T-helper 1 cell treated with Interleukin-12 subunit alpha and Interleukin-12 subunit beta and Interleukin-4 antibody, amounts not matched to agents 30 μg/mL and 1 μg/mL, for 36 hours (primary cell): ENCODE measurements around the gene ADTRP.

Experiments used
- H3K27ac Mint-ChIP-seq: one replicate; pipeline ENCODE4 v1.8.0; 2021; ENCODE audit warnings: mild to moderate bottlenecking, mixed read lengths
- H3K27me3 Mint-ChIP-seq: one replicate; pipeline ENCODE4 v1.8.0; 2021; ENCODE audit warnings: low read depth, mixed read lengths
- H3K36me3 Mint-ChIP-seq: one replicate; pipeline ENCODE4 v1.8.0; 2021; ENCODE audit warnings: low read depth, mixed read lengths
- H3K4me1 Mint-ChIP-seq: one replicate; pipeline ENCODE4 v1.8.0; 2021; ENCODE audit warnings: low read depth, mixed read lengths
- H3K4me3 Mint-ChIP-seq: one replicate; pipeline ENCODE4 v1.8.0; 2021; ENCODE audit warnings: mild to moderate bottlenecking, moderate library complexity, mixed read lengths
- H3K9me3 Mint-ChIP-seq: one replicate; pipeline ENCODE4 v1.8.0; 2021; ENCODE audit warnings: mixed read lengths

ADTRP gene

GRCh38 chr6:11773581-11773980 is 5.0 kb downstream of the ADTRP start:
- no peaks in the 10 kb centered on the region for H3K36me3 Mint-ChIP-seq
- no peaks in the 10 kb centered on the region for H3K9me3 Mint-ChIP-seq
- H3K4me3 Mint-ChIP-seq = no peak overlapping the region
- no peaks in the 10 kb centered on the region for H3K27me3 Mint-ChIP-seq
- no peaks in the 10 kb centered on the region for H3K4me1 Mint-ChIP-seq
- H3K27ac Mint-ChIP-seq = no peak overlapping the region

- H3K27ac Mint-ChIP-seq = no peak overlapping the region
- H3K9me3 Mint-ChIP-seq = no peaks in the 10 kb centered on the region
- H3K4me1 Mint-ChIP-seq = peaks cover 2% of the 10 kb centered on the region
- no peaks in the 10 kb centered on the region for H3K36me3 Mint-ChIP-seq
- no peaks in the 10 kb centered on the region for H3K27me3 Mint-ChIP-seq
- H3K4me3 Mint-ChIP-seq = no peak overlapping the region
Measured at GRCh38 chr6:11773013-11773412, 5.6 kb downstream of the ADTRP start.

- Mint-ChIP-seq H3K4me1 (peaks cover 2% of the 10 kb centered on the region), H3K36me3 (no peaks in the 10 kb centered on the region), H3K27ac (no peak overlapping the region)
Measured at GRCh38 chr6:11772109-11772825, 6.3 kb downstream of the ADTRP start.

GRCh38 chr6:11771473-11772048 is 7.0 kb downstream of the ADTRP start:
- Mint-ChIP-seq H3K27ac (no peak overlapping the region), H3K9me3 (no peaks in the 10 kb centered on the region), H3K36me3 (no peaks in the 10 kb centered on the region), H3K4me1 (peaks cover 2% of the 10 kb centered on the region), H3K27me3 (no peaks in the 10 kb centered on the region), H3K4me3 (no peak overlapping the region)

More at GRCh38 chr6:11772109-11772825, 6.3 kb downstream of the ADTRP start:
- no peaks in the 10 kb centered on the region for H3K27me3 Mint-ChIP-seq
- no peak overlapping the region for H3K4me3 Mint-ChIP-seq
- H3K9me3 Mint-ChIP-seq = no peaks in the 10 kb centered on the region

- H3K27me3 Mint-ChIP-seq = no peaks in the 10 kb centered on the region
- no peaks in the 10 kb centered on the region for H3K9me3 Mint-ChIP-seq
- no peaks in the 10 kb centered on the region for H3K36me3 Mint-ChIP-seq
- no peak overlapping the region for H3K4me3 Mint-ChIP-seq
- no peak overlapping the region for H3K27ac Mint-ChIP-seq
- peaks cover 2% of the 10 kb centered on the region for H3K4me1 Mint-ChIP-seq
Measured at GRCh38 chr6:11770546-11771466, 7.8 kb downstream of the ADTRP start.

DNA sequence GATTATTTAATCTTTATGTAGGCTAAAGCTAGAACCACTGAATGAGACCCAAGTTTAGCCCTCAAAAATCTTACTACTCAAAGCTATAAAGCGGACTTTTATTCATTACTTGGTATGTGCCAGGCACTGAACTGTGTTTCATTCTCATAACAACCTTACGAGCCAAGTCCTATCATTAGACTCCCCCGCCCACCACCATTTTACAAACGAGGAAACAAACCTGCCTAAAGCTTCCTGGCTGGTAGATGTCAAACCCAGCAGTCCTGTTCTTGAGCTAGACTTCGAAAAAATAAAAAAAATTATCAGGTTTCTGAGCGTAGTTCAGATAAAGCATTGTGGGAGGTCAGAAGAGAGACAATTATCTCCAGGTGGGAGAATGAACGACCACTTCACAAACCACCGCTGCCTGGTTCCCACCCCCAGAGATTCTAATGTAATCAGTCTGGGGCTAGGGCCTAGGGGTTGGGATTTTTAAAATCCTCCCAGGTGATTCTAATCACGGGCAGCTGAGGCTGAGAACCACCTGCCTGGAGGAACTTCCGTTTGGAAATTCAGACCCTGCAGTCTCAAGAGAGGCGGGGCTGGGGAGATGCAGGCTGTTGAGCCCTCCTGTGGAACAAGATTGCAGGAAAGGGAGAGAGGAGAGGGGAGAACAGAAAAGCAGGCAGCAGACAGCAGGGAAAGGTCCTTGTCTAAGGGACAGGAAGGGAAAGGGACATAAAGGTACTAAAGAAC is 8.6 kb downstream of the ADTRP start:
- H3K27ac Mint-ChIP-seq = no peak overlapping the region
- H3K4me1 Mint-ChIP-seq = peaks cover 3% of the 10 kb centered on the region
- no peaks in the 10 kb centered on the region for H3K27me3 Mint-ChIP-seq
- H3K4me3 Mint-ChIP-seq = no peak overlapping the region
- H3K36me3 Mint-ChIP-seq = no peaks in the 10 kb centered on the region
- H3K9me3 Mint-ChIP-seq = no peaks in the 10 kb centered on the region

DNA sequence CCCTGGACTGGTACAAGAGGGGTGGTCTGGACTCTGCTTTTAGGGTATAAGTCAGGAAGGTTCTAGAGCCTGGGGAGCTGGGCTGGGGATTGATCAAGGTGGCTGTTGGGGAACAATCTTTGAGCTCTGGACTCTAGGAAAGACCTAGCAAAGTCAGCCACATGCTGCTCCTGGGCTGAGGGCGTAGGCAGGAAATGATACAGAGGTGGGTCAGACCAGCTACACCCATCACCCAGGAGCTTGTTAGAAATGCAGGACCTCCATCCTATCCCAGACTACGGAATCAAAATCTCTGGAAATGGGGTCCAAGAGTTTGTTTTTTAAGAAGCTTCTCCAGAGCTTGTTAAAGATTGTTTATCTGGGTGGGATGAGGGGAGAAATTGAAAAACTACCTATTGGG is 9.4 kb downstream of the ADTRP start:
- H3K4me1 Mint-ChIP-seq = peaks cover 5% of the 10 kb centered on the region
- H3K27ac Mint-ChIP-seq = no peak overlapping the region
- no peaks in the 10 kb centered on the region for H3K9me3 Mint-ChIP-seq
- H3K36me3 Mint-ChIP-seq = no peaks in the 10 kb centered on the region
- H3K4me3 Mint-ChIP-seq = no peak overlapping the region
- no peaks in the 10 kb centered on the region for H3K27me3 Mint-ChIP-seq

DNA sequence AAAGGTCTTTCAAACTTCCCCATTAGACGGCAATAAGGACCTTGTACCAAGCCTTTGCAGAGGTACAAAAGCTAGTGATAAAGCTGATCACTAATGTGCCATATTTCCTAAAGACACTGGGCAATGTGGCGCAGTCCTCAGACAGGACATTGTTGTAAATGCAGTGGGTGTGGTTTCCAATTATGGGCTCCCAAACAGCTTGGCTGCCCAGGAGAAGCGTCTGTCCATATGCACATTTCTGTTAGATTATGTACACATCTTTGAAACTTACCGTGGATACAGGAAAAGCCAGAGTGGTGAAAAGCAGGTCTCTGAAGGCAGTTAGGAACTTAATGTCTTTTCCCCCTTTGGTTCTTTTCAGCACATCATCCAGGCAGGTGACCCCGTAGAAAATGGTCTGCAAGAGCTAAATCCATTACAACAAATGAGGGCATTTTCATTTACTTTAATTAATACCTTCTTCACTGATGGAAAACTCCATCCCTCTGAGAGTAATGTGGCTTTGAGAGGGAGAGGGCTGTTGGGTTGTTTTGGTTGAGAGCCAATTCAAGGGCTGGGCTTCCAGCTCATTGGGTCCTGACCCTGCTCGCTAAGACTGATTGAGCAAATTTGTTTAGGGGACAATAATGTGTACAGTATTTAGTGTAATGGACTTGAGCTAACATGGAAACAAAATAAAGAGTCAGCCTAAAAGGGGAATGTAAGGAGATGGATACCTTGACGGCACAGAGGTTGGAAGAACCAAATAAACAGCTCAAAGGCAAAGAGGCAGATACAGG is 10.4 kb downstream of the ADTRP start:
- Mint-ChIP-seq H3K36me3 (no peaks in the 10 kb centered on the region), H3K4me1 (peaks cover 11% of the 10 kb centered on the region), H3K27me3 (peaks cover 3% of the 10 kb centered on the region), H3K27ac (no peak overlapping the region), H3K4me3 (no peak overlapping the region), H3K9me3 (no peaks in the 10 kb centered on the region)

GRCh38 chr6:11767458-11767857 is 11.1 kb downstream of the ADTRP start:
- Mint-ChIP-seq H3K4me3 (no peak overlapping the region), H3K36me3 (no peaks in the 10 kb centered on the region), H3K27me3 (peaks cover 3% of the 10 kb centered on the region), H3K27ac (no peak overlapping the region), H3K4me1 (peaks cover 11% of the 10 kb centered on the region), H3K9me3 (no peaks in the 10 kb centered on the region)

DNA sequence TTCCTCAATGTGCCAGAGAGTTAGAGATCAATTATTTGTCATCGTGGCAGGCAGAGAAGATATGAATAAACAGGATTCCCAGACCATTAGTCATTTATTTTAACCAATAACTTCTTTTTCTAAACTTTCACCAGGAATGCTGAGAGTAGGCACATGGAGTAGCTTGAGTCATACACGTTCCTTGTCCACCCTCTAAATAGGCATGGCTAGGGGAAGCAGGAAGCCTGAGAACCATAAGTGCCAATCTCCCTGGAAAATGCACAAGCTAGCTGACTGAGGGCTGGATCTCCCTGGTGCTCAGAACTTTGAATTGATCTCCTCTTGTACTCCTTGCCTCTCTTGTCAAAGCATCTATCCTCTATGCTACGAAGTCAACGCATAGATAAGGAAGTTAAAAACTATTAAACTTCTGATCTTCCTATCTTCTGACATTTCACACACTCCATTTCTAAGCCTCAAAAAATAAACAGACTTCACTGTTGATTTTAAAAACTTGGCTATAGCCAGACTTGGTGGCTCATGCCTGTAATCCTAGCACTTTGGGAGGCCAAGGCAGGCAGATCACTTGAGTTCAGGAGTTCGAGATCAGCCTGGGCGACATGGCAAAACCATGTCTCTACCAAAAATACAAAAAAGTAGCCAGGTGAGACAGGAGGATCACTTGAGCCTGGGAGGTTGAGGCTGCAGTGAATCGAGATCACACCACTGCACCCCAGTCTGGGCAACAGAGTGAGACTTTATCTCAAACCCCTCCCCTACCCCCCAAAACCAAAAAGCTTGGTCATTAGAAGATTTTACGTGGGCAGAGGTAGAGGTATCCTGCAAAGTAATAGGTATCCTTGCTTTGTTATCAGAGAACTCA is 11.8 kb downstream of the ADTRP start:
- Mint-ChIP-seq H3K27ac (no peak overlapping the region), H3K27me3 (peaks cover 3% of the 10 kb centered on the region), H3K36me3 (no peaks in the 10 kb centered on the region), H3K9me3 (no peaks in the 10 kb centered on the region), H3K4me1 (peaks cover 11% of the 10 kb centered on the region), H3K4me3 (no peak overlapping the region)

DNA sequence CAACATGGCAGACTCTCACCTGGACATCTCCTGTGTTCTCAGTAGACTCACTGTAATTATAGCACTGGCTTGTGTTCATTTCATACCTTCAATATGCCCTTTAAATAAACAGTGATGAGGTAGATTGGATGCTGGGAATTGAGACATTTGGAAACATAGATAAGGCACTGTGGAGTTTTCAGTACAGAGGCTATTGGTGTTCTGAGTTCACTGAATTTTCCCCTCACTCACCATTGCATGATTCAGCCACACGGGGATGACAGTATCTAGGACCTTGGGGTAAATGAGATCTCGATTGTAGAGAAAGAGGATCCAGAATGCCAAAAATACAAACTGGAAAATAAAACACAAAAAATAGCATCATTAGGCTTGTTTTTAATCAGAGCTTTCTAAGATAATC is 12.6 kb downstream of the ADTRP start:
- H3K4me1 Mint-ChIP-seq = peaks cover 11% of the 10 kb centered on the region
- H3K9me3 Mint-ChIP-seq = no peaks in the 10 kb centered on the region

DNA sequence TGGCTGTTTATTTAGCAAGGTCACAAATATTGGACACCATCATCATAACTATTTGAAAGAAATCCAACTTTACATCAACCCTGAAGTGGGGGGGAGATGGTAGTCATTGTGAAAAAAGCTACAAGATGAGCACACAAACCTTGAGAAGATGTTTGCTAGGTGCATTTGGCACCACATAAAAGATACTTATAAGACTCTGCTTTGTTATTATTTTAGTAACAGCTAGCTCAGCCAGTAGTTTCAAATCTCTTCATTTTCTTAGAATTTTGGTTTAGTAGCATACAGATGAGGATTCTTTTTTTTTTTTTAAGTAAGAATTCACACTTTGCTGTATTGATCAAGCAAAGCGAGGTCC is 14.4 kb downstream of the ADTRP start:
- Mint-ChIP-seq H3K27me3 (peaks cover 3% of the 10 kb centered on the region), H3K4me3 (no peak overlapping the region), H3K4me1 (peaks cover 11% of the 10 kb centered on the region), H3K36me3 (no peaks in the 10 kb centered on the region), H3K27ac (no peak overlapping the region), H3K9me3 (no peaks in the 10 kb centered on the region)

More for the DNA sequence above, 12.6 kb downstream of the ADTRP start:
- H3K27me3 Mint-ChIP-seq = peaks cover 3% of the 10 kb centered on the region
- H3K36me3 Mint-ChIP-seq = no peaks in the 10 kb centered on the region
- H3K27ac Mint-ChIP-seq = no peak overlapping the region
- H3K4me3 Mint-ChIP-seq = no peak overlapping the region
